ENCODE data around the gene PXYLP1.

Gene PXYLP1

GRCh38 chr3:141306922-141307321 is 75.3 kb downstream of the PXYLP1 start:
- H3K27ac Mint-ChIP-seq, result no peak overlapping the region
- peaks cover 7% of the 10 kb centered on the region for H3K4me1 Mint-ChIP-seq
- no peaks in the 10 kb centered on the region for H3K27me3 Mint-ChIP-seq (ENCODE audit: low read depth)
- no peak for TF ChIP-seq CTCF (IDR thresholded peaks at IDR 0.05; ENCODE audit: unreplicated experiment in 3 of 3)
- H3K4me3 Mint-ChIP-seq, result no peak overlapping the region
- H3K9me3 Mint-ChIP-seq, result no peaks in the 10 kb centered on the region
- no peaks in the 10 kb centered on the region for H3K36me3 Mint-ChIP-seq (ENCODE audit: low read depth)

- Mint-ChIP-seq H3K4me3 (no peak overlapping the region), H3K9me3 (no peaks in the 10 kb centered on the region)
- no peak for TF ChIP-seq CTCF (IDR thresholded peaks at IDR 0.05; ENCODE audit: unreplicated experiment in 3 of 3)
Observed at GRCh38 chr3:141307351-141308059, 75.9 kb downstream of the PXYLP1 start.

GRCh38 chr3:141308588-141309218 is 77.1 kb downstream of the PXYLP1 start:
- peaks cover 15% of the 10 kb centered on the region for H3K4me1 Mint-ChIP-seq
- H3K36me3 Mint-ChIP-seq (ENCODE audit: low read depth), result no peaks in the 10 kb centered on the region
- H3K9me3 Mint-ChIP-seq, result no peaks in the 10 kb centered on the region
- H3K27ac Mint-ChIP-seq, result no peak overlapping the region
- H3K27me3 Mint-ChIP-seq (ENCODE audit: low read depth), result no peaks in the 10 kb centered on the region
- peak; percentile 40 to 49 (median 42) for TF ChIP-seq CTCF (IDR thresholded peaks at IDR 0.05; ENCODE audit: unreplicated experiment in 3 of 3)
- peak overlapping the region in 2 of 3 experiments; percentile 24 to 26 for H3K4me3 Mint-ChIP-seq

More at GRCh38 chr3:141307351-141308059, 75.9 kb downstream of the PXYLP1 start:
- Mint-ChIP-seq H3K27me3 (ENCODE audit: low read depth) (no peaks in the 10 kb centered on the region), H3K27ac (peak overlapping the region in 1 of 3 experiments; percentile 34), H3K36me3 (ENCODE audit: low read depth) (no peaks in the 10 kb centered on the region), H3K4me1 (peaks cover 13% of the 10 kb centered on the region)

- Mint-ChIP-seq H3K4me3 (peak overlapping the region; percentile 96 to 99 (median 99)), H3K27ac (peak overlapping the region; percentile 89 to 91 (median 91)), H3K4me1 (peaks cover 15% of the 10 kb centered on the region), H3K36me3 (ENCODE audit: low read depth) (no peaks in the 10 kb centered on the region), H3K9me3 (no peaks in the 10 kb centered on the region), H3K27me3 (ENCODE audit: low read depth) (no peaks in the 10 kb centered on the region)
- TF ChIP-seq CTCF (IDR thresholded peaks at IDR 0.05; ENCODE audit: unreplicated experiment in 3 of 3), result no peak
Observed at GRCh38 chr3:141311170-141311495, 79.5 kb downstream of the PXYLP1 start.

- Mint-ChIP-seq H3K9me3 (no peaks in the 10 kb centered on the region), H3K27me3 (ENCODE audit: low read depth) (no peaks in the 10 kb centered on the region), H3K27ac (peak overlapping the region; percentile 89 to 91 (median 91)), H3K4me1 (peaks cover 15% of the 10 kb centered on the region), H3K36me3 (ENCODE audit: low read depth) (no peaks in the 10 kb centered on the region), H3K4me3 (peak overlapping the region; percentile 96 to 99 (median 99))
- TF ChIP-seq CTCF (IDR thresholded peaks at IDR 0.05; ENCODE audit: unreplicated experiment in 3 of 3), result peak; percentile 78 to 87 (median 80)
Observed at GRCh38 chr3:141311496-141312353, 80.1 kb downstream of the PXYLP1 start.

All from nephron (organoid).